ENCODE measurements around the gene AGRN.
"Not testable (repeated sequence)": the region's sequence is repeated elsewhere in the genome, so short reads cannot be mapped to it uniquely, and the experiment has no call there.

Gene AGRN

GRCh38 chr1:1021920-1022259, 2.0 kb downstream of the AGRN start:
- no peak for DNase-seq

DNA sequence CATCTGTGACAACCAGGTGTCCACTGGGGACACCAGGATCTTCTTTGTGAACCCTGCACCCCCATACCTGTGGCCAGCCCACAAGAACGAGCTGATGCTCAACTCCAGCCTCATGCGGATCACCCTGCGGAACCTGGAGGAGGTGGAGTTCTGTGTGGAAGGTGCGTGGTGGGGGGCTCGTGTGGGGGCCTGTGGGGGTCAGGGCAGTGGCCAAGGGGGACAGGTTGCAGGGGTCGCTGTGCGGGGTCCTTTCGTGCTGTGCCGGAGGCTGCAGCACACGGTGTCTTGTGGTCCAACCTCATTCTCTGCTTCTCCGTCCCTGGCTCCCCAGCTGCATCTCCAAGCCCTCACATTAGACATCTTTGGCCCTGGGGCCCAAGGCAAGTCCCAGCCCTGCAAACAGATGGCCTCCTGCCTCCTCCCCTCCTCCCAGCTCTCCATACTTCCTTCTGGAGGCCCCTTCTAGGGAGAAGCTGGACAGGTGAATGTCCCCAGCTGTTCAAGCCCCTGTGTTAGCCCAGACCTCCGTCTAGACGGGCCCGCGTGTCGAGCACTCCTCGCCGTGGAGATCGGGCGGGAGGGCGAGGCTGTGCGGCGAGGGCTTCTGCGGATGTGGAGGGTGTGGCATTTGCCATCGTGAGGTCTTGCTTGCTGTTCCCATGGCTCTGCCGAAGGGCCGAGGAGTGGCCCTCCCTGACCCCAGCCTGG, 2.5 kb downstream of the AGRN start:
- DNase-seq, result no peak

DNA sequence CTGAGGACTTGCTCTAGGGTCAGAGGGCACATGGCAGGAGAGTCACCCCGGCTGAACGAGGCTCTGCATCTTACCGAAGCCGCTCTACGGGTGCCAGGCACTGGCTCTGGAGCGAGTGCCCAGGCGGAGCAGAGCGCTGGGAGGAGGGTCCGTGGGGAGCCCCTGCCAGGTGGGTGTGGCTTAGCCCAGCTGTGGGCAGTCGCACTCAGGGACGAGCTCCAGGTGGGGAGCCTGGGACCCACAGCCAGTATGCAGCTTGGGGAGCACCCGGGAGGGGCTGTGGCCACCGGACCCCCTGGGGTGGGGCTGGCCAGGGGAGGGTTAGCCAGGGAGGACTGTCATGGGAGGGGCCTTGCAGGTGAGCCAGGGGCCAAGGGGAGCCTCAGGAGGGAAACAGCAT, 3.8 kb downstream of the AGRN start:
- DNase-seq, result no peak

DNA sequence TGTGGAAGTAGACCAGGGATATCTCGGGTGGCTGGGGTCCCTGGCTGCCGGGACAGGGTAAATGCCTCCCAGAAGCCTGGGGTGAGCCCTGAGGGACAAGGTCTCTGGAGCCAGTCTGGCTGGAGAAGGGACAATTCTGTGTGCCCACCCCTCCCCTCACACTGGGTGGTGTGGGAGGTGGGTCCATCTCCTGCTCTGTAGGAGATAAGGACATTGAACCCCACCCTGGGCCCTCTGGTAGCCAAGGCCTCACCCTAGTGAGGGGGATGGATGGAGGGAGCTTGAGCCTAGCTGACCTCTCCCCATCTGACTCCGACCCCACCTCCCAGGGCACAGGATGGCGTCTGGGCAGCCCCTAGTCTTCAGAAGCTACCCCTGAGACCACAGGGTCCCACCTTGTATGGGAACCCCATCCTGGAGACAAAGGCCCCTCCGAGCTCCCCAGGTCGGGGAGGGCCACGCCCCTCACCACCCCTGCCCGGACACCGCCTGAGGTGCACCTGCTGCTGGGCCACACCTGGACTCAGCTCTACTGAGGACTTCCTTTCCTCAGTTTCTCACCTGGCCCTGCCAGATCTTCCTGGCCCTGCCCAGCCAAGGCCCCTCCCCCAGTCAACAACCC, 4.3 kb downstream of the AGRN start:
- no peak for DNase-seq

DNA sequence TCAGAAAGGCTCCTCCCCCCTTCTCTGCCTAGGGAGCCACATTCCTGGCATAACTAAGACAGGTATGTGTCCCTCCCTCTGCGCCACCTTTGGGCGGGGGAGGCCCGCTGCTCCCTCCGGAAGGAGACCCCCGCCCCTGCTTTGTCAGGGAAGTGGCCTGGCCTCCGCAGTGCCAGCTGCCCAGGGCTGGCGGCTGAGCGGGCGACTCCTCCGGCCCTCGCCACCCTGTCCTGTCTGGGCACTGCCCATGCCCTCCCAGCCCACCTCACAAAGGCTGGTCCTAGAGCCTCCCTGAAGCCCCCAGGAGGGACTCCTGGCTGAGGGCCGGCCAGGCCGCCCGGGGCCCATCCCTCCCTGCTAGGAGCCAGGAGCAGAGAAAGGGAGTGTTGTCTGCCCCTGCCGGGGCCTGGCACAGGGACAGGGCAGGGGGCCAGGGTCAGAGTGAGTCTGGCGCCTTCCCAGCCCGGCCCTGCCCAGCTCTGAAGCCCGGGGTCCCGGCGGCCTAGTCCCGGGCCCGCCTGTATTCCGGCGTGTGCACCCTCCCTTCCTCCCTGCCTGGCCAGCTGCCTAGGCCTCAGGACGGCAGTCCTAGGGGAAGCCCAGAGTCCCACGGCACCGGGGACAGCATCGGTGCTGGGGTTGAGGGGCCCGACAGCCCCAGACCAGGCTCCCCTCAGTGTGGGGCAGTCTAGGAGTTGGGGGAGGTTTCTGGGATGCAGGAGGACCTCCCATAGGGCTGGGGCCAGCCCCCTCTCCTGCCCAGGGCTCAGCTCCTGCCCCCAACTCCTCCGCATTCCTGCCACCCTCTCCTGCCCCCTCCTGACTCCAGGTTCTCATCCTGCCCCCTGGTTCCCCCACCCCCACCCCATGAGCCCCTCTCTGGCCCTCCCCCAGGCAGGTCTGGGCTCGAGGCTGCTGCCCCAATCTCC, 5.1 kb downstream of the AGRN start:
- no peak for DNase-seq

DNA sequence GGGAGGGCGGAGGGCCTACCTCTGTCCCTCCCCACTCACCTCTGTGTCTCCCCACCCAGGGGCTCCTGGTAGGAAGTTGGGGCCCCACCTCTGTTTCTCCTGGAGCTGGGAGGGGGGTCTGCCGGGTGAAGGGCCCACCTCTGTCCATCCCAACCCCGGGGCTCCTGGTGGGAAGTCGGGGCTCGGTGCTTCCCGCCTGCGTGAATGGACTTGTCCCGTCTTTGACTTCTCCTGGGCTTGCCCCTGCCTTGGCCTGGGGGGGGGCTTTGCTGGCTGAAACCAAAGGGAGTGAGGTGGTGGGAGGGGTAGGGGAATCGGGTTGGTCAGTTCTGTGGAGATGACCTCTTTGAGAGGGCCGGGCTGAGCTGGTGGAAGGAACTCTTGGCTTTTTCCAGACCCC, 5.8 kb downstream of the AGRN start:
- DNase-seq, result no peak

DNA sequence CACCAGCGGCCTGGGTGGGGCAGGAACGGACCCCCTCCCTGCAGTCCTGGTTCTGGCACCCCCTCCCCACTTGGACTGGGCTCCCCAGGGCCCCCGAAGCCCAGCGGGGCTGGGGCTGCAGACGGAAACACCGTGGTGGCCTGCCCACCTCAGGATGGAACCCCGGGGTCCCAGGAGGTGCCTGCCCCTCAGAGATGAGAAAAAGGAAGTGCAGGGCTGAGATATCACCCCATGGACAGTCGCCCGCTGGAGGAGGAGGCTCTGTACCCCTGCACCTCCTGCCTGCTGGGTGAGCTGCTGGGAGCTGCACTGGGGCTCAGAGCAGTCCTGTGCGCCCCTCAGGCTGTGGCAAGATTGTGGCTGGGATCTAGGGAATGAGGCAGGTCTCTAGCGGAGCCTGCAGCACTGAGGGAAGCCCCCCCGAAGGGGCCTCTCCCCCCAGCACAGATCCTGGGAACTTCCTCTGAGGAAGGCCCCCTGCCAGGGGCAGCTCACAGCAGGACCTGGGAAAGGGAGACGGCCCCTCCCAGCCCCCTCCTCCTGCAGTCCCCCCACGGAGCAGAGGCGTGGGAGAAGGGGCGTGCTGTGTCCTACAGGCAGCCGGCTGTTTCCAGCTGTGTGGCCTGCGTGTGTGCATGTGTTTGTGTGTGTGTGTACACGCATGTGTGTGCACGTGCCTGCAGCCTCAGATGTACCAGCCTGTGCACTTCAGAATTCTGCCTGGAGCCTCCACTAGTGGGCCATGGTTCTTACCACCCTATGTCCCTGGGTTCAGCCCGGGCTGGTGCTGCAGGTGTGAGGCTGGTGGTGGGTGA, 6.9 kb downstream of the AGRN start:
- no peak for DNase-seq

DNA sequence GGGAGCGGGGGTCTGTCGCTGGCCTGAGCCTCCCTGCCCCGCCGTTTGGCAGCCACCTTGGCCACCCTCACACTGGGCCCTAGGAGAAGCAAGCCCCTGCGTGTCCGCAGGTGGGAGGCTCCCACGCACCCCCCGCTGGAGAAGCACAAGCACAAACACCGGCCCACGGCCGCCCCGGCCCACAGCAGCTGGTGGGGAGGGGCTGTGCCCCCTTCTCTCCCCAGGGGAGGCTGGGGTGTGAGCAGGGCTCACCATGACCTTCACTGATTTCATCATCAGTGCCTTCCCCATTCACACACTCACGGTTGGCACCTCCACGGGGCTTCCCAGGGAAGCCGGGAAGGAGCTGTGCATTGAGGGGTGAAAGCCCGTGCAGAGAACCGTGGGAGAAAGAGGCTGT, 7.9 kb downstream of the AGRN start:
- no peak for DNase-seq

GRCh38 chr1:1030867-1031658, 11.1 kb downstream of the AGRN start:
- DNase-seq, result not testable (repeated sequence)

GRCh38 chr1:1031659-1032235, 11.8 kb downstream of the AGRN start:
- DNase-seq, result no peak

DNA sequence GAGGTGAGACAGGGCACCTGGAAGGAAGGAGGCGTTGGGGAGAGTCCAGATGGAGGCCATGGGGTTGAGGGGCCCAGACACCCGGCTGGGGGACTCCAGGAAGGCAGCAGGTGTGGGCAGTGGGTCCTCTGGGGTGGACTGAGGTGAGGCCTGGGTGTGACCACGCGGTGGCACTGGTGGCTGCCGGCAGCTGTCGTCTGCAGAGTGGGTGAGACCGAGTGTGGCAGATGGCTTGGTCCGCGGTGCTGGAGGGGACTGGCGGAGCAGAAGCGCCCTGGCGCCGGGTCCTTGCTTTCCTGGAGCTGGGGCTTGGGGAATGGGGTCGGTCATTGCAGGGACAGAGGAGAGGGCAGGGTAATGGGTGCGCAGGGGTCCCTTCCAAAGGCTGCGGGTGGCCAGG, 12.5 kb downstream of the AGRN start:
- no peak for DNase-seq

GRCh38 chr1:1033009-1033587, 13.2 kb downstream of the AGRN start:
- peak; percentile 79 for DNase-seq

DNA sequence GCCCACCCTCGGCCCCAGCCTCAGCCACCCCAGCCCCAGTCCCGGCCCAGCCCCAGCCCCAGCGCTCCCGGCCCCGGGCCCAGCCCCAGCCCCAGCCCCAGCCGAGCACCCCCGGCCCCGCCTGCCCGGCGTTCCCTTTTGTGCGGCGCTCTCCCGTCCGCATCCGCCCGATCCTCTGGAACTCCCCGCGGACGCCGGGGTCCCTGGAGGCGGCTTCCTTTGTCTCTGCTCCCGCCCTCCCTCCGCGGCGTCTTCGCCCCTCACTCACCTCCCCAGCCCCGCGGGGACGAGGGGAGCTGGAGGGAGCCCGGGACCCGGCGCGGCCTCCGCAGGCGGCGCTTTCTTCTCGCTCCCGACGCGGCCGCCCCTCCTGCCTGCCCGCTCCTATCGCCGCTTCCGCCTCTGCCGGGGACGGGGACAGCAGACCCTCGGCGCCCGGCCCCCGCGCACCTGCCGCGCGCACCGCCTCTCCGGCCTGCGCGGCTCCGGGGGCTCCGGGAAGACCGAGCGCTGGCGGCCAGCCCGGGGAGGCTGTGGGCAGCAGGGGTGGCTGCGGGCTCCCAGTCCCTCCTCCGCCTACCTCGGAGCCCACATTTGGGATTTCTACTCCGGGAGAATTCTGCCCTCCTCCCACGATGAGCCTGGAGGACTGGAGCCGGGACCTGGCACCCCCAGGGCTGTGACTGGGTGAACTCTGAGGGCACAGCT, 14.0 kb downstream of the AGRN start:
- no peak for DNase-seq

- DNase-seq, result no peak
Observed at GRCh38 chr1:1034439-1034781, 14.5 kb downstream of the AGRN start.

- no peak for DNase-seq
Observed at GRCh38 chr1:1035291-1035943, 15.5 kb downstream of the AGRN start.

GRCh38 chr1:1037366-1038327, 17.7 kb downstream of the AGRN start:
- DNase-seq, result no peak

DNA sequence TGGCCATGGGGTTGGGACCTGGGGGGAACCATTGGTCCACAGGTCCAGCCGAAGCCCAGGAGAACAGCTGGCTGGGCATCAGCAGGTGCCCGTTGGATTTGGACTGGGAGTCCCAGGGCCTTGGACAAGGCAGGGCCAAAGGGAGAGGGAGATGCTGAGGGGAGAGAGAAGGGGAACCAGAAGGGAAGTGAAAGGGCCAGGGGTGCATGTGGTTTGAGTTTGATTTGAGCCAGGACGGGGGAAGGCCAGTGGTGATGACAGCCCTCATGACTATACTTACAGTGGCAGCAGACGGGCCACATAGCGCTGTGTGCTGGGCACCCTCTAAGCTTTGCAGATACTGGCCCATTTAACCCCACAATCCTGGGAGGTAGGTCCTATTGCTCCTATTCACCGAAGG, 18.8 kb downstream of the AGRN start:
- DNase-seq, result peak; percentile 86

DNA sequence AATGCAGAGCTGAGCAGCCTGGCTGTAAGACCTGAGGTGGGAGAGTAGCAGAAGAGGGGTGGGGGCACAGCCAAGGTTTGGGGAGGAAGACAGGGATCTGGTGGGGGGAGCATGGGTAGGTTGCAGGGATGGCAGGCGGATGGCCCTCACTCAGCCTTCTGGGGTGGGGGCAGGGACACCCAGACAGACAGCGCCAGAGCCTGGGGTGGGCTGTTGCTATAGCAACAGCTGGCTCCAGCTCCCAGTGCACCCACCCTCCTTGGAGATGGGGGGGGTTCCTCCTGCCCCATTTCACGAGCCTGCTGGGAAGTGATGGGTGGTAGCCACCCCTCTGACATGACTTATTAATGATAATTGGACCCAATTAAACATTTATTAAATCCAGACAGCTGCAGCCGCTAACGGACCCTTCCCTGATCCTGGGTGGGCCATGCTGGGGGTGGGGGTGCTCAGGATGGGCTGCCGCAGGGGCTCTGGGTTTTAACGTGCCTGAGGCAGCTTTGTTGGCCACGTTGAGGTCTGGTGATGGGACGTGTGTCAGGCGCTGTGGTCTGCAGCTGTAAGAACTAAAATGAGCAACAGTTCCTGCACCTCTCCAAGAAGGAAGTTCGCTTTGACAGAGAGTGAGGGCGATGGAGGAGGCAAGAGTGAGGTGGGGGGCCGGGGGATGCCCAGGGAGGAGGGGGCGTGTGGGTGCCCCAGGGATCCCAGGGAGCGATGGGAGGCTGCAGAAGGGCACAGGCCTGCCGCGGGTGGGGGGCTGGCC, 19.4 kb downstream of the AGRN start:
- peak; percentile 56 for DNase-seq

Data from suppressor macrophage treated with lipopolysaccharide for 4 hours (primary cell).